Skeletal muscle satellite cell (primary cell): ENCODE data around the gene AIFM3.

Experiments used
- H3K27me3 ChIP-seq: 2 replicates; pipeline ENCODE4 v1.7.0; 2013; ENCODE audit warnings: low read length; ENCODE audit not compliant: control insufficient read depth, insufficient read depth
- H3K36me3 ChIP-seq: 2 replicates; pipeline ENCODE4 v1.7.0; 2013; ENCODE audit warnings: mild to moderate bottlenecking, control low read depth, low read length; ENCODE audit not compliant: insufficient read depth
- H3K4me1 ChIP-seq: 2 replicates; pipeline ENCODE4 v1.7.0; 2013; ENCODE audit warnings: low read length; ENCODE audit not compliant: control insufficient read depth, insufficient read depth
- H3K4me2 ChIP-seq: 2 replicates; pipeline ENCODE4 v1.7.0; 2013; ENCODE audit warnings: mild to moderate bottlenecking, low read length
- H3K4me3 ChIP-seq: 2 replicates; pipeline ENCODE4 v1.7.0; 2013; ENCODE audit warnings: low read length
- H3K9ac ChIP-seq: 2 replicates; pipeline ENCODE4 v1.7.0; 2013; ENCODE audit warnings: mild to moderate bottlenecking, low read depth, low read length, moderate library complexity
- H3K9me3 ChIP-seq: replicated peaks from 2 replicates; pipeline ENCODE4 v1.7.0; 2013; ENCODE audit warnings: mild to moderate bottlenecking, control low read depth, low read length

The AIFM3 gene

DNA sequence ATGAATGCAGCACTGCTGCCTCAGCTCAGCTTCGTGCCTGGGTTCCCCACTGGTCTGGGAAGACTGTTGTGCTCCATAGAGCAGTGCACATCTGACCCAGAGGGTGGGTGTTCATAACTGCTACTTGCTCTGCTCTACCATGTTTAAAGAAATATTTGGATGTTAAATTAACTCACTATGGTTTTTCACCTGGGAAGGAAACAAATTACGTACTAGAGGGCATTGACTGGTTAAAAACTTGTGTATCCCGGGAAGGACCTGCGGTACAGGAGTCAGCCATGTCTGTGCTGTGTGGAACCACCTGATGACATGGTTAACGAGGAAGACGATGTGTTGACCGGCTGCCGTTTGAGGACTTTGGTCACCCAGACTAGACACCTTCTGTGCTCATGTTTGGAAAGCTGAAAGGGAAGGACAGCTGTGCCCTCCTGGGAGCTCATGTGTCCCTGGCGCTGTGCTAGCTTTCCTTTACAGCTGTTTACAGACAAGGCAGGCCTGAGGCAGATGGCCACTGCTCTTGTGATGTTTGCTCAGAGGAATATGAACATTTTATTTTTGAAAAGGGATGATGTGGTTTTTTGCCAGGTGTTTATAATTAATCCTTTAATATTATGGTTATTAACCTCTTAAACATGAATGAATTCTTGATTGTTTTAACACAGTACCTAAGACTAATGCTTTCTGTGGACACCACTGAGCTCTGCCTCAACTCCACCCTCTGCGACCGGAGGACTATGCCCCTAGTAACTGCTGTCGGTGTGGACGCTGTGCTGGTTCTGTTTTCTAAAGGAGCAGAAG lies 14.3 kb upstream of the AIFM3 start:
- Histone ChIP-seq H3K27me3 (no peaks in the 10 kb centered on the region), H3K4me2 (no peak overlapping the region), H3K4me3 (no peak overlapping the region), H3K36me3 (peaks cover 55% of the 10 kb centered on the region), H3K9ac (no peak overlapping the region), H3K4me1 (peaks cover 17% of the 10 kb centered on the region), H3K9me3 (no peaks in the 10 kb centered on the region)

- no peak overlapping the region for H3K4me3 ChIP-seq
- H3K4me1 ChIP-seq, result peaks cover 22% of the 10 kb centered on the region
- H3K9me3 ChIP-seq, result no peaks in the 10 kb centered on the region
- no peak overlapping the region for H3K9ac ChIP-seq
- H3K4me2 ChIP-seq, result no peak overlapping the region
- no peaks in the 10 kb centered on the region for H3K27me3 ChIP-seq
- H3K36me3 ChIP-seq, result peaks cover 55% of the 10 kb centered on the region
These were observed 13.8 kb upstream of the AIFM3 start for GRCh38 chr22:20953342-20953608.

GRCh38 chr22:20953668-20954500 lies 13.2 kb upstream of the AIFM3 start:
- Histone ChIP-seq H3K9ac (no peak overlapping the region), H3K36me3 (peaks cover 55% of the 10 kb centered on the region), H3K27me3 (no peaks in the 10 kb centered on the region), H3K9me3 (no peaks in the 10 kb centered on the region), H3K4me3 (no peak overlapping the region), H3K4me1 (peaks cover 22% of the 10 kb centered on the region), H3K4me2 (no peak overlapping the region)

GRCh38 chr22:20955548-20955947 lies 11.5 kb upstream of the AIFM3 start:
- Histone ChIP-seq H3K4me3 (no peak overlapping the region), H3K9ac (no peak overlapping the region), H3K36me3 (peaks cover 39% of the 10 kb centered on the region), H3K9me3 (no peaks in the 10 kb centered on the region), H3K4me2 (no peak overlapping the region), H3K27me3 (no peaks in the 10 kb centered on the region), H3K4me1 (peaks cover 22% of the 10 kb centered on the region)

GRCh38 chr22:20956258-20957101 lies 10.6 kb upstream of the AIFM3 start:
- Histone ChIP-seq H3K27me3 (no peaks in the 10 kb centered on the region), H3K9ac (peak overlapping the region; percentile 73), H3K4me3 (peak overlapping the region; percentile 87)

DNA sequence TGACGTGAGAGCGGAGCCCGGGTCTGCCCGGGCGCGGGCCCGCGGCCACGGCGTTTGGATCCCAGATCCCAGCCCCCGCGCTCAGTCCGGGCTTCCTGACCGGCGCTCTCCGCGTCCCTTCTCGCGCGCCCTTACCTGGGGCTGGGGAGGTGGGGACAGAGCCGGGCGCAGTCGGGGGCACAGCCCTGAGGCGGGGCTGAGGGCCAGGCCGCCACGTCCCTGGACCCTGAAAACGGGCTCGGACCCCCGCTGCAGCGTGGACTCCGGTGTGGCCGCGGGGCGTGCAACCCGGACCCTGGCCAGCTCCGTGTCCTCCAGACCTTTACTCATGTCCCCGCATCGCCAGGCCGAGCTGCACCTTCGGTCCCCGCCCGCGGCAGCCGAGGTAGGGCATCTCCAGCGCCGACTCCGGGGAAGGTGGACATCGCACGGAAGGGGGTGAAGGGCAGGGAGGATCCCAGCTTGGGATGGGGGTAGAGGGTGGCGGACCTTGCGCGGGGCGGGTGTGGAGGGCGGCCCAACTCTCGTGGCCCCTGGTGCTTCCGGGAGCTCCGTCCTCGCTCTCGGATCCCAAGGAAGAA lies 9.9 kb upstream of the AIFM3 start:
- peaks cover 19% of the 10 kb centered on the region for H3K4me1 ChIP-seq
- no peaks in the 10 kb centered on the region for H3K27me3 ChIP-seq
- H3K4me2 ChIP-seq, result peak overlapping the region; percentile 97
- peak overlapping the region; percentile 87 for H3K4me3 ChIP-seq
- H3K36me3 ChIP-seq, result peaks cover 22% of the 10 kb centered on the region
- no peaks in the 10 kb centered on the region for H3K9me3 ChIP-seq
- peak overlapping the region; percentile 73 for H3K9ac ChIP-seq

More at GRCh38 chr22:20956258-20957101, 10.6 kb upstream of the AIFM3 start:
- peaks cover 30% of the 10 kb centered on the region for H3K36me3 ChIP-seq
- no peaks in the 10 kb centered on the region for H3K9me3 ChIP-seq
- peak overlapping the region; percentile 97 for H3K4me2 ChIP-seq
- H3K4me1 ChIP-seq, result peaks cover 19% of the 10 kb centered on the region

- Histone ChIP-seq H3K27me3 (no peaks in the 10 kb centered on the region), H3K36me3 (peaks cover 16% of the 10 kb centered on the region), H3K4me1 (peaks cover 19% of the 10 kb centered on the region), H3K9ac (peak overlapping the region; percentile 73), H3K4me3 (peak overlapping the region; percentile 87), H3K4me2 (peak overlapping the region; percentile 97), H3K9me3 (no peaks in the 10 kb centered on the region)
These were observed 9.2 kb upstream of the AIFM3 start for GRCh38 chr22:20957683-20958431.

DNA sequence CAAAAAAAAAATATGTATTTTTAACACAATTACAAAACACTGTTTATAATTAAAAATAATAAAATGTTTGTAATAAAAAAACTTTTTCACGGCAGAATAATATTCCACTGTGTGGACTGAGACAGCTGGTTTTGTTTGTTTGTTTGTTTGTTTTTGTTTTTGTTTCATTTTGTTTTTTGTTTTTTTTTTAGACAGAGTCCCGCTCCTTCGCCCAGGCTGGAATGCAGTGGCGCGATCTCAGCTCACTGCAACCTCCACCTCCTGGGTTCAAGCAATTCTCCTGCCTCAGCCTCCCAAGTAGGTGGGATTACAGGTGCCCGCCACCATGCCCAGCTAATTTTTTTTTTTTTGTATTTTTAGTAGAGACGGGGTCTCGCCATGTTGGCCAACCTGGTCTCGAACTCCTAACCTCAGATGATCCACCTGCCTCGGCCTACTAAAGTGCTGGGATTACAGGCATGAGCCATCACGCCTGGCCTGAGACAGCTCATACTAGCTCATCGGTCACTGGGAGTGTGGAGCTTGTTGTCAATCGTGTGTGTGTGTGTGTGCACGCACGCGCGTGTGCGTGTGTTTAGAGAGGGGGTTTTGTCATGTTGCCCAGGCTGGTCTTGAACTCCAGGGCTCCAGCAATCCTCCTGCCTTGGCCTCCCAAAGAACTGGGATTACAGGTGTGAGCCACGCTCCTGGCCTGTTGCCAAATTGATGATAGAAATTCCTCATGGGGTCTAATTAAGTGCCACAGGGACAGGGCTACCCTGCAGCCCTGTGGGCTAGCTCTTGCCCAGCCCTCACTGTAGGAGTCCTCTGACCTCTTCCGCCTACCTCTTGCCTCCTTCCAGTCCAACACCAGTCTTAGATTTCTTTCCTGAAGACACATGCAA lies 7.2 kb upstream of the AIFM3 start:
- H3K4me1 ChIP-seq, result peaks cover 19% of the 10 kb centered on the region
- no peaks in the 10 kb centered on the region for H3K9me3 ChIP-seq
- no peak overlapping the region for H3K4me3 ChIP-seq
- H3K4me2 ChIP-seq, result no peak overlapping the region
- no peak overlapping the region for H3K9ac ChIP-seq
- no peaks in the 10 kb centered on the region for H3K36me3 ChIP-seq
- peaks cover 13% of the 10 kb centered on the region for H3K27me3 ChIP-seq

DNA sequence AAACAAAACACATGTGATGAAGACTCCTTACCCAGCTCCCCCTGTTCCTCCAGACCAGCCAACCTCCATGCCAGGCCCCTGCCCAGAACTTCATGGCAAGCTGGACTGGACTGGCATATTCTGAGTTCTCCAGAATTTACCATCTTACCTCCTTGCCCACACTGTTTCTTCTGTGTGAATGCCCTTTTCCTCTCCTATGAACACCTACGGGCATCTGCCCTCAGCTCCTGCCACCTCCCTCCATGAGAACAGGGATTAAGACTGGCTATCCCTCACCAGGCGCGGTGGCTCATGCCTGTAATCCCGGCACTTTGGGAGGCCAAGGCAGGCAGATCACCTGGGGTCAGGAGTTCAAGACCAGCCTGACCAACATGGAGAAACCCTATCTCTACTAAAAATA lies 6.4 kb upstream of the AIFM3 start:
- no peak overlapping the region for H3K4me3 ChIP-seq
- no peak overlapping the region for H3K4me2 ChIP-seq
- no peaks in the 10 kb centered on the region for H3K9me3 ChIP-seq
- peaks cover 18% of the 10 kb centered on the region for H3K27me3 ChIP-seq
- H3K36me3 ChIP-seq, result no peaks in the 10 kb centered on the region
- no peak overlapping the region for H3K9ac ChIP-seq
- peaks cover 19% of the 10 kb centered on the region for H3K4me1 ChIP-seq

GRCh38 chr22:20962491-20962945 lies 4.5 kb upstream of the AIFM3 start:
- H3K4me2 ChIP-seq, result no peak overlapping the region
- H3K4me1 ChIP-seq, result peaks cover 6% of the 10 kb centered on the region
- no peak overlapping the region for H3K4me3 ChIP-seq
- H3K9ac ChIP-seq, result no peak overlapping the region
- no peaks in the 10 kb centered on the region for H3K36me3 ChIP-seq
- H3K27me3 ChIP-seq, result peaks cover 23% of the 10 kb centered on the region
- no peaks in the 10 kb centered on the region for H3K9me3 ChIP-seq
